ENCODE measurements around the gene RGCC. TPM values are rescaled to one million over a fixed set of nuclear protein-coding genes. Genes with fewer than 3 reads are reported as not detected.
"Not testable (repeated sequence)": the region's sequence is repeated elsewhere in the genome, so short reads cannot be mapped to it uniquely, and the experiment has no call there.

RGCC gene
- total RNA-seq, 1 donor from 2014 or later, result 139 TPM

DNA sequence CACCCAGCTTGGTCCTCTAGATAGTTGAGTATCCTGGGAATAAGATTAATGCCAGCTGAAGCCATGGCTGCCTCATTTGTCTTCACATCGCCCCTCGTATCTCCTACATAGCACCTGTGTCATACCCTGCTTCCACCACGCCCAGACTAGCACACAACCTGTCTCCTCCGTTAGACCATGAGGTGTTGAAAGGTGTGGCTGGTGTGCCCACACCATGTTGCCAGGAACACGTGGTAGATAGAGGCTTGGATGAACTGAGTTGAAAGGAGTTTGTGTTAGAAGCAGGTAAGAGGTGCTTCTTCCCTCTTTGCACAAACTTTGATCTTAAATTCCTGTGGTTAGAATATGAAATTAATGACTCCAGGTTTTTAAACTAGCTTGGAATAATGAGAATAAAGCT is 40.1 kb downstream of the RGCC start:
- no peak for DNase-seq (ENCODE audit: low spot score)
- peaks cover 90% of the 10 kb centered on the region for H3K4me1 Mint-ChIP-seq (ENCODE audit: low read depth)
- H3K27me3 Mint-ChIP-seq (ENCODE audit: insufficient read depth), result no peaks in the 10 kb centered on the region
- no peaks in the 10 kb centered on the region for H3K9me3 Mint-ChIP-seq
- H3K36me3 Mint-ChIP-seq (ENCODE audit: low read depth), result peaks cover 8% of the 10 kb centered on the region
- intact Hi-C loops (cut with micrococcal nuclease), result no loop called here
- peak overlapping the region; percentile 39 for H3K4me3 Mint-ChIP-seq
- H3K27ac Mint-ChIP-seq, result peak overlapping the region; percentile 89

DNA sequence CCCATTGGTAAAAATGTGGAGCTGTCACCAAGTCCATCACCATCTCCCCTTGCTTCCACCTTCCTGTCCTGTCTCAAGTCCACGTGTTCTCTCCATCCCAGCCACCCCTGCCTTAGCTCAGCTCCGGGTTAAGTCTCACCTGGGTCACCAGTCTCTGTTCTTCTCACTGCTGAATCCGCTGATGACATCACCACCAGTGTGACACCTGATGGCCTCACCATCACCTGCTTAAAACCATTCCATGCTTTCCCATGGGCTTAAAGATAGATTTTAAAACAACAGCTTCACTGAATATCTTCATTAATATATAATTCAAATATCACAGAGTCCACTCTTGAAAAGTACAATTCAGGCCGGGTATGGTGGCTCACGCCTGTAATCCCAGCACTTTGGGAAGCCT is 42.1 kb downstream of the RGCC start:
- intact Hi-C loops (cut with micrococcal nuclease), result no loop called here
- peak overlapping the region; percentile 79 for H3K27ac Mint-ChIP-seq
- H3K27me3 Mint-ChIP-seq (ENCODE audit: insufficient read depth), result no peaks in the 10 kb centered on the region
- no peak for DNase-seq (ENCODE audit: low spot score)
- H3K4me1 Mint-ChIP-seq (ENCODE audit: low read depth), result peaks cover 73% of the 10 kb centered on the region
- H3K4me3 Mint-ChIP-seq, result no peak overlapping the region
- H3K36me3 Mint-ChIP-seq (ENCODE audit: low read depth), result peaks cover 9% of the 10 kb centered on the region
- peaks cover 12% of the 10 kb centered on the region for H3K9me3 Mint-ChIP-seq

DNA sequence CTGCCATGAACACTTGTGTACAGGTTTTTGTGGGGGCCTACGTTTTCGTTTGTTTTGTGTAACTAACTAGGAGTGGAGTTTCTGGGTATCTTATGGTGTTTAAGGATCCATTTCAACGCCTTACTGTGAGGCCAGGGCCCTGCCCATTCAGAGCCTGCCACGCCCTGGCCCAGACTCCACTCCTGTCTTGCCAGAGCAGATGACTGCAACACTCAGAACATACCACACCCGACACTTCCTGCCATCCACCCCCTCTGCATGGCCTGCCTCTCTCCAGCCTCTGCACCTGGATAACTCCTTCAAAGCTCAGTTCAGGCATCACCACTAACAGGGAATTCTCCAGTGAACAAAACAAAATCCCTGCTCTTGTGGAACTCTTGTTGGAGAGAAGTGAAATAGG is 43.2 kb downstream of the RGCC start:
- H3K4me1 Mint-ChIP-seq (ENCODE audit: low read depth), result peaks cover 73% of the 10 kb centered on the region
- peak; percentile 31 for DNase-seq (ENCODE audit: low spot score)
- intact Hi-C loops (cut with micrococcal nuclease), result no loop called here
- H3K4me3 Mint-ChIP-seq, result peak overlapping the region; percentile 35
- H3K9me3 Mint-ChIP-seq, result peaks cover 22% of the 10 kb centered on the region
- H3K36me3 Mint-ChIP-seq (ENCODE audit: low read depth), result peaks cover 14% of the 10 kb centered on the region
- H3K27ac Mint-ChIP-seq, result peak overlapping the region; percentile 54
- peaks cover 2% of the 10 kb centered on the region for H3K27me3 Mint-ChIP-seq (ENCODE audit: insufficient read depth)

DNA sequence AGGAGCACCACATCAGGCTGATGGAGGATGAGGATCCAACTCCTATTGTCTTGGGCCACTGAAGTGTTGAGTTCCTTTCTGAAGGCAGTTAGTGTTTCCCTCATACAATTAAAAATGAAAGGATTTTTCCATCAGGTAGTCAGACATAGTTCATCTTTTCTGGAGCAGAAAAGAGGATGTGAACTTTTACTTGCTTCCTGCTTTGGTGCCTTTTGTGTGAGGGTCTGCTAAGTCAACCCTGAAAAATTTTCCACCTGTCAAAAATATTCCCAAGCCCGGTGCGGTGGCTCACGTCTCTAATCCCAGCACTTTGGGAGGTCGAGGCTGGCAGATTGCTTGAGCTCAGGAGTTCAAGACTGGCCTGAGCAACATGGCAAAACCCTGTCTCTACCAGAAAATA is 43.9 kb downstream of the RGCC start:
- peaks cover 2% of the 10 kb centered on the region for H3K27me3 Mint-ChIP-seq (ENCODE audit: insufficient read depth)
- no peak overlapping the region for H3K27ac Mint-ChIP-seq
- no peak overlapping the region for H3K4me3 Mint-ChIP-seq
- peaks cover 71% of the 10 kb centered on the region for H3K4me1 Mint-ChIP-seq (ENCODE audit: low read depth)
- peaks cover 28% of the 10 kb centered on the region for H3K9me3 Mint-ChIP-seq
- DNase-seq (ENCODE audit: low spot score), result no peak
- H3K36me3 Mint-ChIP-seq (ENCODE audit: low read depth), result peaks cover 16% of the 10 kb centered on the region
- intact Hi-C loops (cut with micrococcal nuclease), result no loop called here

DNA sequence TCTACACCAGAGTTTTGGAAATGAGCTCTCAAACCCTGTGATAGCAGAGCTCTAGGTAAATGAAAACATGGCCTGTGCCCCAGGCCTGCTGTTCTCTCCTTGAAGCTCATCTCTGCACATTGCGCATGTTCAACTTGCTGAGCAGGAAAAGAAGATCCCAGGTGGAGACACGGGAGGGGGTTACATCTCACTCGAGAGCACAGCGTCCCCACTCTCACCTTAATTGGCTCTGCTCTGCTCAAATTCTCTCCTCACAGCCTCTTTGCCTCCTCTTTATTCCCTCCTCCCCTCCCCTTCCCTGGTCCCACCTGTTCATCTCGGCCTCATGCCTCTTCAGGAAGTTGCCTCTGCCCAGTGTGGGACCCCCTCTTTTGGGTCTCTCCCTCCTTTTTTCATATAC is 44.7 kb downstream of the RGCC start:
- H3K4me1 Mint-ChIP-seq (ENCODE audit: low read depth), result peaks cover 64% of the 10 kb centered on the region
- intact Hi-C loops (cut with micrococcal nuclease), result no loop called here
- H3K27ac Mint-ChIP-seq, result no peak overlapping the region
- no peak overlapping the region for H3K4me3 Mint-ChIP-seq
- peaks cover 16% of the 10 kb centered on the region for H3K36me3 Mint-ChIP-seq (ENCODE audit: low read depth)
- H3K9me3 Mint-ChIP-seq, result peaks cover 28% of the 10 kb centered on the region
- DNase-seq (ENCODE audit: low spot score), result no peak
- peaks cover 2% of the 10 kb centered on the region for H3K27me3 Mint-ChIP-seq (ENCODE audit: insufficient read depth)

DNA sequence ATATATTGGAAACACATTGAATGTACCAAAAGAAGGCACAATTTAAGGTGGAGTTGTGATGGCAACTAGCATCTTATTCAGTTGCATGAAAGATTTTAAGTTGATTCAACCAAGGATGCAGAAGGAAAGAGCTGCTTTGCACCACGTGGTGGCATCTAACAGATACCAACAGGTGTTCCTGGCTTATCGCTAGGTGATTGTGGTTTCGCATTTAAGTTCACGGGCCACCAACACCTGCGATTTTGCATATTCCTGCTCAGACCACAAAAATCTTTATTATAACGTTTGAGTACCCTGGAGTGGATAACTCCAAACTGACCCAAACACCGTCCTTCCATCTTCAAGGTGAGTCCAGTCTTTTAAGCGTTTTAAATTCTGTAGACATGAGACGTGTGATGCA is 45.3 kb downstream of the RGCC start:
- H3K27ac Mint-ChIP-seq, result no peak overlapping the region

DNA sequence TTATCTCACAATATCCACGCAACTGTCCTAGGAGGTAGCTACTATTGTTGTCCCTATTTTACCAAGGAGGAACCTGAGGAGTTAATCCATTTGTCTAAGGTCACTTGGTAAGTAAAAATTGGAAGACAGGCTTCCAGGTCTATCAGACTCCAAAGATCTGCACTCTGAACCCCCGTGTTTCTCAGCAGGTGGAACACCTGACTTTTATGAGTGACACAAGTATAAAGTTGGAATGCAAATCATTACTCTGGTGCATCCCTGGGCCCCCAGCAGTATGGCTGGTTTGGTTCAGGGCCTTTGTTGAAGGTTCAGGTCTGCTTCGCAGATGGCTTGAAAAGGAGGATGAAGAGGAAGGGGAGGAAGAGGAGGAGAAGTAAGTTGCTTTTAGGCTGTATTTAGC is 46.0 kb downstream of the RGCC start:
- Mint-ChIP-seq H3K27me3 (ENCODE audit: insufficient read depth) (peaks cover 2% of the 10 kb centered on the region), H3K4me3 (no peak overlapping the region), H3K4me1 (ENCODE audit: low read depth) (peaks cover 51% of the 10 kb centered on the region), H3K36me3 (ENCODE audit: low read depth) (peaks cover 16% of the 10 kb centered on the region), H3K9me3 (peaks cover 28% of the 10 kb centered on the region), H3K27ac (no peak overlapping the region)
- intact Hi-C loops (cut with micrococcal nuclease), result no loop called here
- DNase-seq (ENCODE audit: low spot score), result no peak

More for the DNA sequence above, 45.3 kb downstream of the RGCC start:
- intact Hi-C loops (cut with micrococcal nuclease), result no loop called here
- H3K9me3 Mint-ChIP-seq, result peaks cover 28% of the 10 kb centered on the region
- no peak for DNase-seq (ENCODE audit: low spot score)
- no peak overlapping the region for H3K4me3 Mint-ChIP-seq
- H3K4me1 Mint-ChIP-seq (ENCODE audit: low read depth), result peaks cover 58% of the 10 kb centered on the region
- H3K36me3 Mint-ChIP-seq (ENCODE audit: low read depth), result peaks cover 16% of the 10 kb centered on the region
- H3K27me3 Mint-ChIP-seq (ENCODE audit: insufficient read depth), result peaks cover 2% of the 10 kb centered on the region

DNA sequence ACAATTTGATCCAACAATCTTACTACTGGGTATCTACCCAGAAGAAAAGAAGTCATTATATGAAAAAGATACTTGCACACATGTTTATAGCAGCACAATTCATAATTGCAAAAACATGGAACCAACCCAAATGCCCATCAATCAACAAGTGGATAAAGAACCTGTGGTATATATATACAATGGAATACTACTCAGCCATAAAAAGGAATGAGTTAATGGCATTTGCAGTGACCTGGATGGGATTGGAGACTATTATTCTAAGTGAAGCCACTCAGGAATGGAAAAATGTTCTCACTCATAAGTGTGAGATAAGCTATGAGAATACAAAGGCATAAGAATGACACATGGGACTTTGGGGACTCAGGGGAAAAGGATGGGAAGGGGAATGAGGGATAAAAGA is 47.3 kb downstream of the RGCC start:
- H3K4me1 Mint-ChIP-seq (ENCODE audit: low read depth), result peaks cover 42% of the 10 kb centered on the region
- H3K27me3 Mint-ChIP-seq (ENCODE audit: insufficient read depth); H3K4me3 Mint-ChIP-seq; DNase-seq (ENCODE audit: low spot score); H3K27ac Mint-ChIP-seq; intact Hi-C loops (cut with micrococcal nuclease): not testable (repeated sequence)
- H3K9me3 Mint-ChIP-seq, result peaks cover 28% of the 10 kb centered on the region
- H3K36me3 Mint-ChIP-seq (ENCODE audit: low read depth), result peaks cover 16% of the 10 kb centered on the region

DNA sequence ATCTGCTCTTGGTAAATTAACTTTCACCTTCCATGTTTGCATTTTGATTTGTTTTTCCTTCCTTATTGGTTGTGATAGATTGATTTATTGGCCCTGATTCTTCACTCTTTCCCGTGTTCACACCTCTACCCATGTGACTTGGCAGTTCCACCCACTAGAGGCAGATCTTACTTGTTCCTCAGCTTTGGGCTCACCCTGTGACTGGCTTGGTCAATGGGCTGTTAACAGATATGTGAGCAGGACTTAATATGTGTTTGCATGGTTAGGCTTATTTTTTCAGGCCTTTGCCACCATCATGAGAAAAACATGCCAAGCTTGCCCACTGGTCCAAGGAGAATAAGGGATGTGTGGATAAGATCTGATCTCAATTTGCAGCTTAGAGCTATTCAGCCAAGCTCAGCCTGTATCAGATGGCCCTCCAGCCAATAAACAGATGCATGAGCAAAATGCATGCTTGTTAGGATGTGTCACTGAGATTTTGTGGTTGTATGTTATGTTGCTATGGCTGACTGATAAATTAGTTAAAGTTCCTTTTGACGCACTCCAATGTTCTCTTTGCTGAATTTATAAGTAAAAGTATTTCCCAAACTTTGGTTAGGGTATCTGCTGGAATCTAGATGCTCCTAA is 48.0 kb downstream of the RGCC start:
- intact Hi-C loops (cut with micrococcal nuclease), result no loop called here
- Mint-ChIP-seq H3K36me3 (ENCODE audit: low read depth) (peaks cover 16% of the 10 kb centered on the region), H3K27ac (peak overlapping the region; percentile 29), H3K9me3 (peaks cover 28% of the 10 kb centered on the region), H3K27me3 (ENCODE audit: insufficient read depth) (peaks cover 2% of the 10 kb centered on the region), H3K4me1 (ENCODE audit: low read depth) (peaks cover 36% of the 10 kb centered on the region), H3K4me3 (no peak overlapping the region)
- no peak for DNase-seq (ENCODE audit: low spot score)

DNA sequence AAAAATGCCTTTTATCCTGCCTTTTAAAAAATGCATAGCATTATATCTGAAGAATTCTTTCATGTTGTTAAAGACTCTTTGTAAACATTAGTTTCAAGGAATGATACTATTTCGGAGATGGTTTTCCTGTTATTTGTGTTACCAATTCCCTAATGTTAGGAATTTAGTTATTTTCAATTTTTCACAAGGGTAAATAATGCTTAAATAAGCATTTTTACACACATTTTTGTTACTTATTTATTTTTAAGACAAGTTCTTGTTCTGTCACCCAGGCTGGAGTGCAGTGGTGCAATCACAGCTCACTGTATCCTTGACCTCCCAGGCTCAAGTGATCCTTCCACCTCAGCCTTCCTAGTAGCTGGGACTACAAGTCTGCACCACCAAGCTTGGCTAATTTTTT is 49.0 kb downstream of the RGCC start:
- Mint-ChIP-seq H3K4me1 (ENCODE audit: low read depth) (peaks cover 26% of the 10 kb centered on the region), H3K9me3 (peaks cover 28% of the 10 kb centered on the region), H3K27ac (no peak overlapping the region), H3K4me3 (no peak overlapping the region), H3K27me3 (ENCODE audit: insufficient read depth) (peaks cover 2% of the 10 kb centered on the region), H3K36me3 (ENCODE audit: low read depth) (peaks cover 14% of the 10 kb centered on the region)
- DNase-seq (ENCODE audit: low spot score), result no peak
- intact Hi-C loops (cut with micrococcal nuclease), result no loop called here

DNA sequence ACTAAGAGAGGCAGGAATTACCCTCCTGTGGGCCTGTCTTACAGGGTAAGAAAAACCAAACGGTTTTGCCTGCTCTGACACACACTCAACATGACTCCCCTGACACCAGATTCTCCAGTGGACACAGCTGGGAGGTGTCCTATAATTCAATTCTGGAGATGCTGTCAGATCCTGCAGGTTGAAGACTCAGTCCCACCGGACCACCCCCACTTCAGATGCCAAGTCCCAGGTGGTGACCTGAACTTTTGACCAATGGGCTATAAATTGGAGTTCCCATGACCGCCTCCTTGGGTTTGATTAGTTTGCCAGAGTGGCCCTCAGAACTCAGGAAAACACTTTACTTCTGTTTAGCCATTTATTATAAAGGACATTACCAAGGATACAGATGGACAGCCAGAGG is 52.6 kb downstream of the RGCC start:
- no peak for DNase-seq (ENCODE audit: low spot score)
- peaks cover 10% of the 10 kb centered on the region for H3K9me3 Mint-ChIP-seq
- H3K4me1 Mint-ChIP-seq (ENCODE audit: low read depth), result peaks cover 12% of the 10 kb centered on the region
- H3K4me3 Mint-ChIP-seq, result no peak overlapping the region
- H3K27ac Mint-ChIP-seq, result no peak overlapping the region
- H3K36me3 Mint-ChIP-seq (ENCODE audit: low read depth), result peaks cover 5% of the 10 kb centered on the region
- intact Hi-C loops (cut with micrococcal nuclease), result no loop called here
- H3K27me3 Mint-ChIP-seq (ENCODE audit: insufficient read depth), result peaks cover 2% of the 10 kb centered on the region

DNA sequence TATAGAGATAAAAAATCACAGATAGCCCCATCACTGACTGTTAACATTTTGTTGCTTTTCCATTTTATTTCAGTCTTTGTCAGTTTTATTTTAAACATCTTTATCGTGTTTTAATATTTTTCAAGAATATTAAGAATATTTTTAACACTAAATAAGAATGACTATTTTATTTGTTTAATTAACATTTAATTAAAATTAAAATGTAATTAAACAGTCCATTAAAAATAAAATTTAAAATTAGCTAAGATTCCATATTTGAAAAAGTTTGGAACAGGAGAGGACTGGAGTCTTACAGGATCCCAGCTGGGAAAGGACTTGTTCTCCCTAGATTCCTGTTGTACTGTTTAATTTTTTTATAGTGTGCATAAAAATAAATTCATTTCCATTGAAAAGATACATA is 54.5 kb downstream of the RGCC start:
- Mint-ChIP-seq H3K27ac (no peak overlapping the region), H3K9me3 (no peaks in the 10 kb centered on the region), H3K36me3 (ENCODE audit: low read depth) (no peaks in the 10 kb centered on the region), H3K4me3 (no peak overlapping the region), H3K27me3 (ENCODE audit: insufficient read depth) (no peaks in the 10 kb centered on the region), H3K4me1 (ENCODE audit: low read depth) (no peaks in the 10 kb centered on the region)
- intact Hi-C loops (cut with micrococcal nuclease), result no loop called here
- DNase-seq (ENCODE audit: low spot score), result no peak

DNA sequence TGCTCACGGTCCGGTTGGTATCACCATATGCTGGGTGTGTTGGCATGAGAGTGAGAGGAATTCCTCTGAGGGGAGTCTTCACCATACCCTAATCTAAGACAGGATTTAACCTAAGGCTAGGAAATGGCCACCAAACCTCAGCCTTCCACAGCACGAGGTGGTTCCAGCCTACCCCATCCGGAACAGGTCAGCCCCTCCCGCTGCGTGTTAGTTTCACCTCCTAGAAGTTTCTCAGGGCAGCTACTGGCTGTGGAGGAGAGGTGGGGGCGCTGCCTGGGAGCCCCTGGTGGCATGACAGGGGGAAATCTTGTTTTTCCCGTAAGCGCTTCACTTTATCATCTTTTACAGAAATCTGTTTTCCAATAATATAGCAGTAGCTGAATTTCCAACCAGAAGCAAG is 55.1 kb downstream of the RGCC start:
- Mint-ChIP-seq H3K9me3 (no peaks in the 10 kb centered on the region), H3K27ac (no peak overlapping the region), H3K4me3 (no peak overlapping the region), H3K4me1 (ENCODE audit: low read depth) (no peaks in the 10 kb centered on the region), H3K27me3 (ENCODE audit: insufficient read depth) (no peaks in the 10 kb centered on the region), H3K36me3 (ENCODE audit: low read depth) (no peaks in the 10 kb centered on the region)
- intact Hi-C loops (cut with micrococcal nuclease), result no loop called here
- no peak for DNase-seq (ENCODE audit: low spot score)

DNA sequence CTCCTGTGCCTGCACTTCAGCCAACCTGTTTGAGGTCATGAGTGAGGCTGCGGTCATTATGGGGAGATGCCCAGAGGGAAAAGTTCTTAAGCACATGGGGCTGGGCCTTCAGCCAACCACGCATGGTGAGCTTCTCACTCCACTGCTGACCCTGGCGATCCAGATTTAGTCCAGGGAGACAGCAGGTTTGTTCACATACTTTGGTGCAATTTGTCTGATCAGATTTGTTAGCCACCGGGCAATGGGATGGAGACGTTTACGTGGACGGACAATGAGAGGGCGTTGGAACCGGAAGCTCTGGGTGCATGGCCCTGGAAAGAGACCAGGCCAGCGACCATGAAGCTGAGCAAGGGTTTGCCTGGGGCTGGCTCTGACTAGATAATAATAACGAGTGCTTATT is 56.2 kb downstream of the RGCC start:
- DNase-seq (ENCODE audit: low spot score), result no peak
- Mint-ChIP-seq H3K27ac (no peak overlapping the region), H3K4me1 (ENCODE audit: low read depth) (no peaks in the 10 kb centered on the region), H3K9me3 (no peaks in the 10 kb centered on the region), H3K4me3 (no peak overlapping the region), H3K27me3 (ENCODE audit: insufficient read depth) (no peaks in the 10 kb centered on the region), H3K36me3 (ENCODE audit: low read depth) (no peaks in the 10 kb centered on the region)
- intact Hi-C loops (cut with micrococcal nuclease), result no loop called here

All from activated T-helper 1 cell treated with anti-CD3 and anti-CD28 coated beads, Interleukin-12 subunit alpha, Interleukin-12 subunit beta, Interleukin-2, Interleukin-4 antibody, amounts not matched to agents 30 ng/mL and 10 ng/mL and 1 ng/mL, durations not matched to agents 14 hours and 24 hours and 36 hours (primary cell).